ENCODE data around the gene BUD13.

GRCh38 chr11:116787436-116787785 is 14.6 kb upstream of the BUD13 start:
- TF ChIP-seq POLR2AphosphoS5 (IDR thresholded peaks at IDR 0.05; ENCODE audit: low read depth, low read length) (no peak), RAD21 (IDR thresholded peaks at IDR 0.05; ENCODE audit: low read depth) (no peak), EGR1 (IDR thresholded peaks at IDR 0.05; ENCODE audit: low read depth) (no peak), TCF7L2 (IDR thresholded peaks at IDR 0.05; ENCODE audit: borderline replicate concordance, extremely low read depth, insufficient read depth, insufficient read length) (no peak), CTCF (IDR thresholded peaks at IDR 0.05 in 2 of 3, conservative IDR thresholded peaks at IDR 0.05 in 1 of 3; ENCODE audit: borderline replicate concordance in 1 of 3, insufficient read depth in 1 of 3, low read depth in 2 of 3, low read length in 2 of 3) (no peak), POLR2A (IDR thresholded peaks at IDR 0.05; ENCODE audit: borderline replicate concordance, extremely low read depth, insufficient read depth, insufficient read length) (no peak), YY1 (IDR thresholded peaks at IDR 0.05; ENCODE audit: extremely low read depth, insufficient replicate concordance, low read depth, low read length) (no peak), ELF1 (IDR thresholded peaks at IDR 0.05; ENCODE audit: borderline replicate concordance, low read depth) (no peak), MAX (IDR thresholded peaks at IDR 0.05) (no peak), JUND (IDR thresholded peaks at IDR 0.05) (no peak), SP1 (IDR thresholded peaks at IDR 0.05; ENCODE audit: low read depth) (no peak), EZH2 (IDR thresholded peaks at IDR 0.05) (no peak)

All from HCT116 (cell line).